Thyroid gland (tissue), 4 donors: ENCODE data around the gene LPCAT4. TPM values are rescaled to one million over a fixed set of nuclear protein-coding genes. Genes with fewer than 3 reads are reported as not detected.

ENCODE experiments used
- DNase-seq, 2 donors: peaks; one replicate each; pipeline ENCODE4 v3.0.0-alpha.2; 2019
- H3K27ac ChIP-seq, 3 donors: fragments of 200-600 bp; sonication (generic); 1 replicate in 2 of 3; 2 replicates in 1 of 3; pipeline ENCODE4 v1.5.1; 2016 to 2019; ENCODE audit warnings: mild to moderate bottlenecking in 1 of 3, moderate library complexity in 1 of 3
- H3K27me3 ChIP-seq: fragments of 200-600 bp; sonication (generic); one replicate; pipeline ENCODE4 v1.5.1; 2019
- H3K36me3 ChIP-seq, 2 donors: fragments of 200-600 bp; sonication (generic); one replicate each; pipeline ENCODE4 v1.5.1; 2016 to 2019
- H3K4me1 ChIP-seq, 2 donors: fragments of 200-600 bp; sonication (generic); one replicate each; pipeline ENCODE4 v1.5.1; 2017 to 2019
- H3K4me3 ChIP-seq, 3 donors: fragments of 200-600 bp; sonication (generic); replicated peaks in 1 of 3; 1 replicate in 2 of 3; 2 replicates in 1 of 3; pipeline ENCODE4 v1.5.1; 2016; ENCODE audit warnings: mild to moderate bottlenecking in 1 of 3
- H3K9me3 ChIP-seq: fragments of 200-600 bp; sonication (generic); one replicate; pipeline ENCODE4 v1.5.1; 2017
- POLR2A ChIP-seq, 2 donors: fragments of 450-650 bp; IDR thresholded peaks; one replicate each; pipeline ENCODE4 v1.6.1; 2017; ENCODE audit warnings: antibody characterized with exemption in 2 of 2, mild to moderate bottlenecking in 2 of 2, moderate library complexity in 1 of 2
- WGBS, 2 donors: methylation state at CpG; one replicate each; pipeline ENCODE4 v1.1.5; 2017; 5-methylcytosine and 5-hydroxymethylcytosine counted together
- intact Hi-C: fragments of 100-400 bp; cut with DNase I; formaldehyde crosslinking; loops from one replicate; pipeline ENCODE4 v1.15.1; 2023
- total RNA-seq, 4 donors: library from RNA; depleted of rRNA; stranded (reverse); fragments of >200 nt; gene quantifications; one replicate each; pipeline ENCODE4 v1.2.3, GENCODE V29; 2016
- TF ChIP-seq, protein P1 (sequence below), 6 experiments: fragments of 200-600 bp in 3 of 6; fragments of 450-650 bp in 3 of 6; sonication (generic) in 3 of 6; IDR thresholded peaks; one replicate each; pipeline ENCODE4 v1.5.1; 2016 to 2019; ENCODE audit warnings: antibody characterized with exemption in 6 of 6, mild to moderate bottlenecking in 2 of 6, inconsistent platforms in 1 of 6, moderate library complexity in 1 of 6

Gene LPCAT4
- total RNA-seq, 4 donors from 2014 or later = 6.9 to 12.1 (median 8.6) TPM

DNA sequence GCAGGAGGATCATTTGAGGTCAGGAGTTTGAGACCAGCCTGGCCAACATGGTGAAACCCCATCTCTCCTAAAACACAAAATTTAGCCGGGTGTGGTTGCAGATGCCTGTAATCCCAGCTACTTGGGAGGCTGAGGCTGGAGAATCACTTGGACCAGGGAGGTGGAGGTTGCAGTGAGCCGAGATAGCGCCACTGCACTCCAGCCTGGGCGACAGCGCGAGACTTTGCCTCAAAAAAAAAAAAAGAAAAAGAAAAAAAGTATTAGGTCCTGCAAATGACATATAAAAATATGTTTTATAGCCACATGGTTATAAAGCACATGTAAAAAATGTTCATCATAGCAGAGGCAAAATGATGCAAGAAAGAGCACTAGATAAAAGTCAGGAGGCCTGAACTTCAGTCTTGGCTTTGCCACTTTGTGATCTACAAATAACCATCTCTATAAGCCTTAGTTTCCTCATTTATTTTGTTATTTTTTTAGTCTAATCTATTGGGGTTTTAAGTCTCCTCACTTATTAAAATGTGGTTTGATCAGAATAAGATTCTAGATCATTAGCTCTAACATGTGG is 34.4 kb downstream of the LPCAT4 start:
- Histone ChIP-seq H3K4me1 (peaks cover 25 to 41% of the 10 kb centered on the region in 2 donors), H3K4me3 (no peak overlapping the region), H3K27me3 (no peaks in the 10 kb centered on the region), H3K9me3 (no peaks in the 10 kb centered on the region), H3K27ac (no peak overlapping the region), H3K36me3 (no peaks in the 10 kb centered on the region)
- WGBS, 2 donors = 94 to 98% methylated on average over 6 of the region's 6 CpGs
- no peak for TF ChIP-seq POLR2A (IDR thresholded peaks at IDR 0.05)
- TF ChIP-seq, protein P1, sequence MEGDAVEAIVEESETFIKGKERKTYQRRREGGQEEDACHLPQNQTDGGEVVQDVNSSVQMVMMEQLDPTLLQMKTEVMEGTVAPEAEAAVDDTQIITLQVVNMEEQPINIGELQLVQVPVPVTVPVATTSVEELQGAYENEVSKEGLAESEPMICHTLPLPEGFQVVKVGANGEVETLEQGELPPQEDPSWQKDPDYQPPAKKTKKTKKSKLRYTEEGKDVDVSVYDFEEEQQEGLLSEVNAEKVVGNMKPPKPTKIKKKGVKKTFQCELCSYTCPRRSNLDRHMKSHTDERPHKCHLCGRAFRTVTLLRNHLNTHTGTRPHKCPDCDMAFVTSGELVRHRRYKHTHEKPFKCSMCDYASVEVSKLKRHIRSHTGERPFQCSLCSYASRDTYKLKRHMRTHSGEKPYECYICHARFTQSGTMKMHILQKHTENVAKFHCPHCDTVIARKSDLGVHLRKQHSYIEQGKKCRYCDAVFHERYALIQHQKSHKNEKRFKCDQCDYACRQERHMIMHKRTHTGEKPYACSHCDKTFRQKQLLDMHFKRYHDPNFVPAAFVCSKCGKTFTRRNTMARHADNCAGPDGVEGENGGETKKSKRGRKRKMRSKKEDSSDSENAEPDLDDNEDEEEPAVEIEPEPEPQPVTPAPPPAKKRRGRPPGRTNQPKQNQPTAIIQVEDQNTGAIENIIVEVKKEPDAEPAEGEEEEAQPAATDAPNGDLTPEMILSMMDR (IDR thresholded peaks at IDR 0.05) = no peak
- intact Hi-C loops = no loop called here
- DNase-seq = no peak

DNA sequence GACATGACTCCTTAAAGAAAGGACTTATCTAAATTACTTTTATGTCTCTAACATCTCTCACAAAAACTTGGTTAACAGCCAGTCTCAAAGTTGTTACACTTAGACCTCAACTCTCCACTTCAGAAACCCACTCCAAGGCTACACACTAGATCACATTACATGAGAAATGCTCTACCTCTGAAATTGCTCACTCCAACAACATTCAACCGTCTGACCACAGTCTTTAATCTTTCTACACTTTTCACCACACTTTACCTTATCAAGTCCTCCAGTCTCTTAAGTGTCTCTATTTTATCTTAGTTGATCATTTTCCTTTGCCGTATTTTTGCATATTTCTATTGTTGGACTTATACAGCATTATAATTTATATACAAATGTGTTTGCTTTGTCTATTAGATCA is 35.2 kb downstream of the LPCAT4 start:
- no peaks in the 10 kb centered on the region for H3K27me3 ChIP-seq
- 34 to 37% methylated on average over 2 of the region's 2 CpGs for WGBS, 2 donors
- no peak for DNase-seq
- no peak overlapping the region for H3K4me3 ChIP-seq
- H3K9me3 ChIP-seq = no peaks in the 10 kb centered on the region
- intact Hi-C loops = no loop called here
- no peak overlapping the region for H3K27ac ChIP-seq
- TF ChIP-seq POLR2A (IDR thresholded peaks at IDR 0.05) = no peak
- TF ChIP-seq, protein P1 (IDR thresholded peaks at IDR 0.05) = no peak
- no peaks in the 10 kb centered on the region for H3K36me3 ChIP-seq
- peaks cover 23 to 39% of the 10 kb centered on the region in 2 donors for H3K4me1 ChIP-seq

DNA sequence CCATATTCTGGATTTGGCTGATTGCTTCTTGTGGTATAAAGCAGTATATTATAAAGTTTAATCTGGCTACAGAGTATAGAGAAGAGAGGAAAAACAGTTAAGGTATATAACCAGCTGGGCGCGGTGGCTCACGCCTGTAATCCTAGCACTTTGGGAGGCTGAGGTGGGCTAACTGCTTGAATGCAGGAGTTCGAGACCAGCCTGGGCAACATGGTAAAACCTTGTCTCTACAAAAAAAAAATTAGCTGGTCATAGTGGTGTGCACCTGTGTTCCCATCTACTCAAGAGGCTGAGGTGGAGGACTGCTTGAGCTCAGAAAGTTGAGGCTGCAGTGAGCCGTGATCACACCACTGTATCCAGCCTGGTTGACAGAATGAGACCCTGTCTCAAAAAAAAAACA is 36.7 kb downstream of the LPCAT4 start:
- Histone ChIP-seq H3K27ac (no peak overlapping the region), H3K9me3 (no peaks in the 10 kb centered on the region), H3K4me3 (no peak overlapping the region), H3K4me1 (peaks cover 10 to 25% of the 10 kb centered on the region in 2 donors), H3K27me3 (no peaks in the 10 kb centered on the region), H3K36me3 (no peaks in the 10 kb centered on the region)
- 93 to 95% methylated on average over 5 of the region's 5 CpGs for WGBS, 2 donors
- no peak for TF ChIP-seq POLR2A (IDR thresholded peaks at IDR 0.05)
- TF ChIP-seq, protein P1 (IDR thresholded peaks at IDR 0.05) = no peak
- DNase-seq = no peak
- intact Hi-C loops = no loop called here

DNA sequence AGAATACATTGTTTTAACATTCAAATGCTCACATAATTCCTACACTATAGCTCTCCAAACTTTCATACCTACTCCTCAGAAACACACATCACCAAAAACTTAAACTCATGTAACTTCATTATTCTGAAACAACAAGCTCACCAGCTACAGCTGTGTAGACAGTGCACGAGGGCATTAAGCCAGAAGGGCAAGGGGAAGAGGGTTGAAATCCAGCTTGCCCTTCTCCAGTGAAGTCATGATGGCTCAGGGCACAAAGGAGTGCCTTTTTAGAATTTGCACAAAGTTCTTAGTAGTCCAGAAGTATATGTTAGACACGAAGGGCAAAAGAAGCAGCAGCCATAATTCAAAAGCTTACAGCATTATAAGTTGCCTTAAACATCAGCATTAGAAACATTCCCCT is 38.0 kb downstream of the LPCAT4 start:
- DNase-seq = no peak
- WGBS, 2 donors = 63 to 68% methylated on average over 2 of the region's 2 CpGs
- TF ChIP-seq, protein P1 (IDR thresholded peaks at IDR 0.05) = no peak
- no peak for TF ChIP-seq POLR2A (IDR thresholded peaks at IDR 0.05)

DNA sequence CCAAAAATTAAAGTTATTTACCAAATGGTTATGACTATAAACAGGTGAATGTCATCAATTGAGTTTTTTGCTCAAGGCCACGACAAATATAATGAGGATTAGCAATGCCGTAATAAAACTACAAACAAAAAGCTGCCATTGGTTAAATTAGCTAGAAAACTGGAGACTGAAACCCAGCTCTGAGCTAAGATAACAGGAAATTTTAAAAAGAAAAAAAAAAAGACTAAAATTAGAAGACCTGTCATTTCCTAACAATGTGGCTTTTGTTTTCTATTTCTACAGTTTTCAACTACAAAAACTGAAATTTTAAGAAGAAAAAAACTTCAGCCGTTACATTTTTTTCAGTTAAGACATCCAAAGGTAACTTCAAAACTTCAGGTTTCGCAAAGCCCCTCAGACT is 39.1 kb downstream of the LPCAT4 start:
- intact Hi-C loops = no loop called here
- Histone ChIP-seq H3K4me1 (peaks cover 0 to 21% of the 10 kb centered on the region in 2 donors), H3K27me3 (no peaks in the 10 kb centered on the region), H3K36me3 (no peaks in the 10 kb centered on the region), H3K27ac (no peak overlapping the region), H3K4me3 (no peak overlapping the region), H3K9me3 (no peaks in the 10 kb centered on the region)
- no peak for DNase-seq
- 75 to 85% methylated on average over 4 of the region's 4 CpGs for WGBS, 2 donors
- TF ChIP-seq, protein P1 (IDR thresholded peaks at IDR 0.05) = no peak
- TF ChIP-seq POLR2A (IDR thresholded peaks at IDR 0.05) = no peak

More for the DNA sequence above, 38.0 kb downstream of the LPCAT4 start:
- no peaks in the 10 kb centered on the region for H3K9me3 ChIP-seq
- intact Hi-C loops = no loop called here
- H3K27ac ChIP-seq = no peak overlapping the region
- no peaks in the 10 kb centered on the region for H3K36me3 ChIP-seq
- H3K27me3 ChIP-seq = no peaks in the 10 kb centered on the region
- peaks cover 6 to 25% of the 10 kb centered on the region in 2 donors for H3K4me1 ChIP-seq
- H3K4me3 ChIP-seq = no peak overlapping the region
